Sigmoid colon (tissue), 7 donors: ENCODE results near the gene PPFIBP1. TPM values are rescaled to one million over a fixed set of nuclear protein-coding genes. Genes with fewer than 3 reads are reported as not detected.

Experiments used
- DNase-seq: peaks from one replicate; pipeline ENCODE4 v3.0.0-alpha.2; 2019
- H3K27ac ChIP-seq, 4 donors: fragments of 200-600 bp; sonication (generic); one replicate each; pipeline ENCODE4 v1.5.1; 2016 to 2019; ENCODE audit warnings: mild to moderate bottlenecking in 1 of 4
- H3K27me3 ChIP-seq, 3 donors: fragments of 200-600 bp; sonication (generic); one replicate each; pipeline ENCODE4 v1.5.1; 2019; ENCODE audit warnings: mild to moderate bottlenecking in 1 of 3
- H3K36me3 ChIP-seq, 4 donors: fragments of 200-600 bp; sonication (generic); one replicate each; pipeline ENCODE4 v1.5.1; 2016 to 2019
- H3K4me1 ChIP-seq, 4 donors: fragments of 200-600 bp; sonication (generic); one replicate each; pipeline ENCODE4 v1.5.1; 2017 to 2019
- H3K4me3 ChIP-seq, 4 donors: fragments of 200-600 bp; sonication (generic); one replicate each; pipeline ENCODE4 v1.5.1; 2017 to 2019; ENCODE audit warnings: mild to moderate bottlenecking in 2 of 4, moderate library complexity in 1 of 4
- H3K9me3 ChIP-seq, 4 donors: fragments of 200-600 bp in 3 of 4; sonication (generic) in 3 of 4; one replicate each; pipeline versions ENCODE4 v1.5.1 to v1.6.1; 2013 to 2019
- EP300 ChIP-seq, 4 donors: sonication (generic); formaldehyde crosslinking; IDR thresholded peaks; one replicate each; pipeline ENCODE4 v1.6.1; 2017; ENCODE audit warnings: antibody characterized with exemption in 4 of 4
- POLR2A ChIP-seq, 2 donors: fragments of 450-650 bp; IDR thresholded peaks; one replicate each; pipeline ENCODE4 v1.6.1; 2016; ENCODE audit warnings: antibody characterized with exemption in 2 of 2, mild to moderate bottlenecking in 2 of 2, moderate library complexity in 2 of 2
- POLR2AphosphoS5 ChIP-seq, 4 donors: sonication (generic); formaldehyde crosslinking; IDR thresholded peaks; one replicate each; pipeline ENCODE4 v1.6.1; 2017; ENCODE audit warnings: antibody characterized with exemption in 4 of 4
- WGBS, 2 donors: extraction: QIAGEN DNeasy Blood & Tissue Kit; methylation state at CpG; one replicate each; pipeline ENCODE4 v1.1.7; 2013; 5-methylcytosine and 5-hydroxymethylcytosine counted together
- intact Hi-C: fragments of 100-400 bp; cut with DNase I; formaldehyde crosslinking; loops from one replicate; pipeline ENCODE4 v1.15.1; 2023
- polyA plus RNA-seq, 3 donors: library from polyadenylated mRNA; stranded (reverse); fragments of 200-250 nt; gene quantifications; one replicate each; pipeline ENCODE4 v1.2.3, GENCODE V29; 2013
- total RNA-seq, 4 donors: library from RNA; depleted of rRNA; stranded (reverse); fragments of >200 nt; gene quantifications; one replicate each; pipeline ENCODE4 v1.1.0, GENCODE V29; 2016
- TF ChIP-seq, protein P1 (sequence below), 4 experiments: fragments of 450-650 bp in 3 of 4; fragments of 200-600 bp in 1 of 4; IDR thresholded peaks; one replicate each; pipeline ENCODE4 v1.5.1; 2016 to 2019; ENCODE audit warnings: antibody characterized with exemption in 4 of 4, mild to moderate bottlenecking in 3 of 4, moderate library complexity in 2 of 4
- donor health status: healthy with polysubstance abuse.
- donor health status: Bipolar disorder and iron deficiency.
- donor health status: healthy.

Gene PPFIBP1
- total and polyA plus RNA-seq, 7 donors, result 5.5 to 101 (median 65.3) TPM

DNA sequence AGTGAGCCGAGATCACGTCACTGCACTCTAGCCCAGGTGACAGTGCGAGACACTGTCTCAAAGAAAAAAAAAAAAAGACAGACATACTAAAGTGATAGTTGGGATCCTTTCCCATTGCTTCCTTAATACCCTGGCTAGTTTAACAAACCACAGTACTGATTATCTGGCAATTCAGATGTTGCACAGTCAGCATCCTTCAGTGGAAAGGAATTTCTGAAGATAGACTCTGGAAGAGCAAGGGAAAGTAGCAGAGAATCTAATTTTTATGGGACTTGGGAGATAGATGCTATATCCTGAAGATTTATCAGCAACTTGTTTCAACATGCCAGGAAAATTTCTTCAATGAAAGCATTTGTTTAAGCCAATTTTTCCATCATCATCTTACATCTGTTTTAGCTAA lies 6.5 kb upstream of the PPFIBP1 start:
- 93 to 94% methylated on average over 3 of the region's 3 CpGs for WGBS, 2 donors
- TF ChIP-seq, protein P1, sequence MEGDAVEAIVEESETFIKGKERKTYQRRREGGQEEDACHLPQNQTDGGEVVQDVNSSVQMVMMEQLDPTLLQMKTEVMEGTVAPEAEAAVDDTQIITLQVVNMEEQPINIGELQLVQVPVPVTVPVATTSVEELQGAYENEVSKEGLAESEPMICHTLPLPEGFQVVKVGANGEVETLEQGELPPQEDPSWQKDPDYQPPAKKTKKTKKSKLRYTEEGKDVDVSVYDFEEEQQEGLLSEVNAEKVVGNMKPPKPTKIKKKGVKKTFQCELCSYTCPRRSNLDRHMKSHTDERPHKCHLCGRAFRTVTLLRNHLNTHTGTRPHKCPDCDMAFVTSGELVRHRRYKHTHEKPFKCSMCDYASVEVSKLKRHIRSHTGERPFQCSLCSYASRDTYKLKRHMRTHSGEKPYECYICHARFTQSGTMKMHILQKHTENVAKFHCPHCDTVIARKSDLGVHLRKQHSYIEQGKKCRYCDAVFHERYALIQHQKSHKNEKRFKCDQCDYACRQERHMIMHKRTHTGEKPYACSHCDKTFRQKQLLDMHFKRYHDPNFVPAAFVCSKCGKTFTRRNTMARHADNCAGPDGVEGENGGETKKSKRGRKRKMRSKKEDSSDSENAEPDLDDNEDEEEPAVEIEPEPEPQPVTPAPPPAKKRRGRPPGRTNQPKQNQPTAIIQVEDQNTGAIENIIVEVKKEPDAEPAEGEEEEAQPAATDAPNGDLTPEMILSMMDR (IDR thresholded peaks at IDR 0.05), result no peak
- TF ChIP-seq POLR2A (IDR thresholded peaks at IDR 0.05) (no peak), EP300 (IDR thresholded peaks at IDR 0.05) (no peak), POLR2AphosphoS5 (IDR thresholded peaks at IDR 0.05) (no peak)
- Histone ChIP-seq H3K9me3 (no peaks in the 10 kb centered on the region), H3K36me3 (no peaks in the 10 kb centered on the region), H3K27me3 (no peaks in the 10 kb centered on the region), H3K4me3 (no peak overlapping the region), H3K4me1 (peaks cover 0 to under 1% (median 0%) of the 10 kb centered on the region in 4 donors), H3K27ac (no peak overlapping the region)
- DNase-seq, result no peak
- intact Hi-C loops, result no loop called here

DNA sequence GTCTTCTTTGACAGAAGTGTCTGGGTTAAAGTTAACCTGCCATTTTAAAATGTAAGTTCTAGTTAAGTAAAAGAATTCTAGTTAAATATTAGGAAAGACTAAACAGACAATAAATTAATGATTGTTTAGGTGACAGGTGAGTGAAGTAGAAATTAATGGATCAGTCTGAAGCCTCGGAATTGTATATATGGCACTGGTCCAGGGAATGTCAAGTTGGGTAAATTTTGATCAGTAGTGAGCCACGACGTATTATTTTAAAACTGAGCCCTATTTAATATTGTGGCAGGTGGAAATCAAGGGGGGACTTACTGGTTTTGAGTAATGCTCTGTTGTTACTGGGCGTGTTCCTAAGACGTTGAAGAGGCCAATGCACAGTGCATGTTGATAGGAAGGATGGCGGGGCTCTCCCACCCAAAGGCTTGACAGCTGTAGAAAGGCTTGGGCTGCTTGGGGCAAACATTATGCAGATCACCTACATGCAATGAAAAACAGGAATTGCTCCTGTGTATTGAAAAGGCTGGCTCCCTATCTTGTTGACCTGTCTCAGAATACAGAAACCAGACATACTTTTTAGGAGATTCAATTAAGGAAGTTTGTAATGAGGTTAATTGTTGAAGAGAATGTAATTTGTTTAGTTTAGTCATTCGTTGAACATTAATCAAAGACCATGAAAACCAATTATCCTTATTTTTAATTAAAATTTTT lies 5.9 kb upstream of the PPFIBP1 start:
- DNase-seq, result no peak
- Histone ChIP-seq H3K4me3 (no peak overlapping the region), H3K4me1 (peaks cover 0 to 6% (median 2%) of the 10 kb centered on the region in 4 donors), H3K36me3 (no peaks in the 10 kb centered on the region), H3K9me3 (no peaks in the 10 kb centered on the region), H3K27ac (no peak overlapping the region), H3K27me3 (no peaks in the 10 kb centered on the region)
- WGBS, 2 donors, result 80 to 85% methylated on average over 7 of the region's 7 CpGs
- intact Hi-C loops, result no loop called here
- TF ChIP-seq EP300 (IDR thresholded peaks at IDR 0.05), result no peak
- no peak for TF ChIP-seq POLR2A (IDR thresholded peaks at IDR 0.05)
- TF ChIP-seq POLR2AphosphoS5 (IDR thresholded peaks at IDR 0.05), result no peak
- TF ChIP-seq, protein P1 (IDR thresholded peaks at IDR 0.05), result no peak

DNA sequence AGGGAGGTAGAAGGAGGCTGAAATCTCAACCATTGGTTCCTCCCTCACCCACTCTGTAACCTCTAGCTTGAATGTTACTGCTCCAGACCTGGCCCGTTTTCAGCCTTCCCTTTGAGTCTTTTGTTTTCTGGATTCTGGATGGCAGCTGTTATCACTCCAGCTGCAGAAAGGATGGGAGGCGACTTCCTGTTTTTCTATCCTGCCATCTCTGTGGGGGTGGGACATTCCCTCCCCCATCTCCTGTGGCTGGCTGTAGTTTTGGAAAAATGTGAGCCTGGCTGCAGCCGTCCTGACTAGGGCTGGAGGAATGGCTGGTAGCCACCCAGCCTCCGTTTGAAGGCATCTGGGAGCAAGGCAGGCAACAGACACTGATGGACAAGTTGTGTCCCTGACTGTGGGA lies 2.9 kb upstream of the PPFIBP1 start:
- 71 to 78% methylated on average over 4 of the region's 4 CpGs for WGBS, 2 donors
- DNase-seq, result peak; percentile 81
- H3K4me1 ChIP-seq, result peaks cover 0 to 16% (median 7%) of the 10 kb centered on the region in 4 donors
- intact Hi-C loops, result loop anchor here (5.0 to 10.0 kb wide), 2 partner anchors 84 to 94 kb away; no protein-coding TSS in a partner anchor
- peak overlapping the region in 2 of 4 donors; percentile 23 to 33 for H3K27ac ChIP-seq
- no peaks in the 10 kb centered on the region for H3K36me3 ChIP-seq
- TF ChIP-seq, protein P1 (IDR thresholded peaks at IDR 0.05), result no peak
- TF ChIP-seq POLR2AphosphoS5 (IDR thresholded peaks at IDR 0.05), result peak in 2 of 4 donors; percentile 34 to 44
- no peak for TF ChIP-seq POLR2A (IDR thresholded peaks at IDR 0.05)
- no peak for TF ChIP-seq EP300 (IDR thresholded peaks at IDR 0.05)
- H3K4me3 ChIP-seq, result no peak overlapping the region
- no peaks in the 10 kb centered on the region for H3K27me3 ChIP-seq
- H3K9me3 ChIP-seq, result no peaks in the 10 kb centered on the region

DNA sequence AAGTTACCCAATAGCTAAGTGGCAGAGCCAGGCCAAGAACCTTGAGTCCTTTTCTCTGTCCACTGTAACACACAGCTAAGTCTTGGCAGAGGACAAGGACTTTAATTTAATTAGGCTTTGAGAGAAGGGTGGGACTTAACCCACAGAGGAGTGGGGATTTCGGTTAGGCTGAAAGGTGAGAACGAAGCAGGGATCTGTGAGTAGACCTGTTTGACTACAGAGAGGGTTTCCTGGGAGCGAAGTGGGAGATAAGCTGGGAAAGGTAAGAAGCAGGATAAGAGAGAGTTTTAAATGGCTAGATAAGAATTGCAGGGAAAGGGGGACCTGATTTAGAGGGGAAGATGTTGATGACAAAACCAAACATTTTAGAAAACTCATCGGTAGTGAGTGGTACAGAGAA lies 2.0 kb upstream of the PPFIBP1 start:
- 96 to 97% methylated on average over 4 of the region's 4 CpGs for WGBS, 2 donors
- Histone ChIP-seq H3K36me3 (no peaks in the 10 kb centered on the region), H3K4me1 (peaks cover 0 to 19% (median 7%) of the 10 kb centered on the region in 4 donors), H3K27ac (peak overlapping the region in 2 of 4 donors; percentile 23 to 87), H3K4me3 (no peak overlapping the region), H3K9me3 (no peaks in the 10 kb centered on the region), H3K27me3 (no peaks in the 10 kb centered on the region)
- intact Hi-C loops, result loop anchor here (5.0 to 10.0 kb wide), 2 partner anchors 85 to 93 kb away; no protein-coding TSS in a partner anchor
- no peak for DNase-seq
- no peak for TF ChIP-seq EP300 (IDR thresholded peaks at IDR 0.05)
- TF ChIP-seq, protein P1 (IDR thresholded peaks at IDR 0.05), result no peak
- TF ChIP-seq POLR2AphosphoS5 (IDR thresholded peaks at IDR 0.05), result no peak
- no peak for TF ChIP-seq POLR2A (IDR thresholded peaks at IDR 0.05)
